Measurements from ENCODE around the gene CNTNAP2. TPM values are rescaled to one million over a fixed set of nuclear protein-coding genes. Genes with fewer than 3 reads are reported as not detected.

CNTNAP2 gene
- total and polyA plus RNA-seq, 2 of the 4 experiments (the other 2 are of a cell fraction): not detected

- Histone ChIP-seq H2BK120ac (ENCODE audit: low read depth, low read length) (no peak overlapping the region), H2AFZ (replicated peaks; ENCODE audit: low read length, poor library complexity) (no peak overlapping the region), H2BK5ac (ENCODE audit: low read depth, low read length, poor library complexity, severe bottlenecking) (no peak overlapping the region), H2BK15ac (ENCODE audit: low read depth, low read length) (no peak overlapping the region), H2AK5ac (ENCODE audit: low read depth, low read length) (no peak overlapping the region), H4K20me1 (ENCODE audit: insufficient read depth, low read length) (no peaks in the 10 kb centered on the region), H3K9ac (ENCODE audit: low read depth, low read length) (no peak overlapping the region), H2AK9ac (replicated peaks; ENCODE audit: low read depth, low read length, poor library complexity) (no peak overlapping the region), H2BK20ac (ENCODE audit: low read depth, low read length) (no peak overlapping the region), H3K27ac (ENCODE audit: insufficient read depth, low read length) (no peak overlapping the region), H4K8ac (ENCODE audit: low read depth in 2 of 2, low read length in 2 of 2) (no peak overlapping the region), H3K23ac (ENCODE audit: low read depth, low read length) (no peak overlapping the region), H3K4ac (ENCODE audit: low read depth, low read length) (no peak overlapping the region), H3K9me3 (ENCODE audit: control insufficient read depth, insufficient read depth, low read length) (peaks cover 14% of the 10 kb centered on the region; the same call in 1 of the 2 replicates), H3K14ac (replicated peaks; ENCODE audit: low read depth, low read length) (no peak overlapping the region), H3K27me3 (ENCODE audit: control insufficient read depth, insufficient read depth, low read length) (no peaks in the 10 kb centered on the region), H3K79me1 (ENCODE audit: low read depth in 1 of 2, low read length in 2 of 2) (no peaks in the 10 kb centered on the region), H3K36me3 (ENCODE audit: control insufficient read depth, insufficient read depth, low read length) (no peaks in the 10 kb centered on the region), H3K56ac (ENCODE audit: extremely low read depth, insufficient read depth, low read length) (no peak overlapping the region), H4K5ac (ENCODE audit: low read depth, low read length) (no peak overlapping the region), H3K4me2 (ENCODE audit: low read depth, low read length) (no peak overlapping the region), H3K9me1 (ENCODE audit: insufficient read depth, low read length) (no peaks in the 10 kb centered on the region), H4K91ac (ENCODE audit: insufficient read depth, low read depth, low read length) (no peak overlapping the region), H3K4me1 (ENCODE audit: control insufficient read depth, insufficient read depth, low read length) (no peaks in the 10 kb centered on the region), H3K18ac (ENCODE audit: low read depth, low read length) (no peak overlapping the region), H3K4me3 (ENCODE audit: insufficient read depth, low read depth, low read length) (no peak overlapping the region)
- no TSS peak for BruUV-seq (replicated peaks)
- in situ Hi-C loops (cut with MboI; ENCODE audit: low sequenced_read_pairs) (no loop called here), dilution Hi-C loops (cut with HindIII; ENCODE audit: low sequenced_read_pairs, unreplicated experiment) (no loop called here), intact Hi-C loops (cut with micrococcal nuclease) (no loop called here)
- ATAC-seq (ENCODE audit: low read depth) (no peak), DNase-seq (no peak)
- CTCF ChIA-PET: no interaction called here
- TF ChIP-seq CTCF (conservative IDR thresholded peaks at IDR 0.05; ENCODE audit: low read depth, low read length): no peak
- no peak for TF ChIP-seq RCOR1 (IDR thresholded peaks at IDR 0.05; ENCODE audit: insufficient replicate concordance, low read length)
- TF ChIP-seq CHD1 (IDR thresholded peaks at IDR 0.05; ENCODE audit: low read depth, low read length): no peak
- no peak for TF ChIP-seq MXI1 (IDR thresholded peaks at IDR 0.05; ENCODE audit: borderline replicate concordance, low read depth, low read length)
- TF ChIP-seq FOS (IDR thresholded peaks at IDR 0.05; ENCODE audit: low read depth, low read length): no peak
- no peak for TF ChIP-seq RAD21 (IDR thresholded peaks at IDR 0.05; ENCODE audit: low read length)
- no peak for TF ChIP-seq ELK1 (IDR thresholded peaks at IDR 0.05; ENCODE audit: borderline replicate concordance, low read depth, low read length)
- TF ChIP-seq USF2 (IDR thresholded peaks at IDR 0.05; ENCODE audit: low read depth, low read length): no peak
- no peak for TF ChIP-seq RFX5 (IDR thresholded peaks at IDR 0.05; ENCODE audit: low read depth, low read length)
- no peak for TF ChIP-seq MAZ (IDR thresholded peaks at IDR 0.05; ENCODE audit: borderline replicate concordance, low read depth, low read length)
- no peak for TF ChIP-seq SMC3 (IDR thresholded peaks at IDR 0.05; ENCODE audit: low read depth, low read length)
- TF ChIP-seq NFE2L2 (IDR thresholded peaks at IDR 0.05; ENCODE audit: low read depth, low read length): no peak
- TF ChIP-seq POLR2A (IDR thresholded peaks at IDR 0.05; ENCODE audit: low read depth, low read length): no peak
- WGBS, 2 experiments (ENCODE audit: extremely low coverage in 2 of 2, insufficient read length in 1 of 2): no CpG with 5 or more reads among the region's 6 CpGs
- POLR2A ChIA-PET (ENCODE audit: unreplicated experiment): no interaction called here
These were observed 1928.9 kb downstream of the CNTNAP2 start for GRCh38 chr7:148045521-148045920.
